WTC11 (cell line): ENCODE measurements around the gene MAGI3. TPM values are rescaled to one million over a fixed set of nuclear protein-coding genes. Genes with fewer than 3 reads are reported as not detected.

Experiments used
- ATAC-seq: fragments of 200-7000 bp; cut with Tn5 transposase; 2 replicates; pipeline ENCODE4 v1.10.0; 2021; ENCODE audit warnings: mild to moderate bottlenecking, moderate library complexity
- CTCF ChIA-PET: fragments of 300-600 bp; sonication (Branson Sonifier 250); formaldehyde crosslinking; loops from one replicate; lab custom pipeline; 2021; ENCODE audit warnings: antibody characterized with exemption; lab: Charles Lee
- POLR2A ChIA-PET: fragments of 350-600 bp; sonication (Branson Sonifier 250); formaldehyde crosslinking; loops from one replicate; lab custom pipeline; 2021; ENCODE audit warnings: antibody characterized with exemption; lab: Charles Lee
- DNase-seq: peaks from one replicate; pipeline ENCODE4 v3.0.0; 2021; ENCODE audit warnings: low spot score
- H3K27ac Mint-ChIP-seq: 2 replicates; pipeline ENCODE4 v1.8.0; 2021; ENCODE audit warnings: mixed read lengths
- H3K27me3 Mint-ChIP-seq: 2 replicates; pipeline ENCODE4 v1.8.0; 2021; ENCODE audit warnings: low read depth, mild to moderate bottlenecking, moderate library complexity, mixed read lengths
- H3K36me3 Mint-ChIP-seq: 2 replicates; pipeline ENCODE4 v1.8.0; 2021; ENCODE audit warnings: mixed read lengths
- H3K4me1 Mint-ChIP-seq: 2 replicates; pipeline ENCODE4 v1.8.0; 2022; ENCODE audit warnings: mixed read lengths
- H3K4me3 Mint-ChIP-seq: 2 replicates; pipeline ENCODE4 v1.8.0; 2021; ENCODE audit warnings: mild to moderate bottlenecking, moderate library complexity, mixed read lengths
- H3K9me3 Mint-ChIP-seq: 2 replicates; pipeline ENCODE4 v1.8.0; 2021; ENCODE audit warnings: mixed read lengths
- CREB1 ChIP-seq: sonication (generic); formaldehyde crosslinking; IDR thresholded peaks from 2 replicates; pipeline ENCODE4 v1.8.0; 2023; ENCODE audit warnings: mild to moderate bottlenecking, missing genetic modification reagents
- FOXP1 ChIP-seq: sonication (generic); formaldehyde crosslinking; IDR thresholded peaks from 2 replicates; pipeline ENCODE4 v1.8.0; 2022; ENCODE audit warnings: missing genetic modification reagents, mild to moderate bottlenecking, moderate library complexity, borderline replicate concordance
- GABPB1 ChIP-seq: sonication (generic); formaldehyde crosslinking; IDR thresholded peaks from 2 replicates; pipeline ENCODE4 v1.8.1; 2023; ENCODE audit warnings: mild to moderate bottlenecking, missing genetic modification reagents
- GTF2I ChIP-seq: fragments of 250-450 bp; sonication (Bioruptor Pico); conservative IDR thresholded peaks from 2 replicates; pipeline ENCODE4 v1.4.0; 2021; ENCODE audit warnings: mild to moderate bottlenecking
- HMGA2 ChIP-seq: fragments of 250-450 bp; sonication (Bioruptor Pico); IDR thresholded peaks from 2 replicates; pipeline ENCODE4 v1.4.0; 2021; ENCODE audit warnings: mild to moderate bottlenecking, moderate library complexity
- JAZF1 ChIP-seq: fragments of 250-450 bp; sonication (Bioruptor Pico); IDR thresholded peaks from 2 replicates; pipeline ENCODE4 v1.9.0; 2021; ENCODE audit warnings: moderate library complexity, mild to moderate bottlenecking, inconsistent platforms
- NFYB ChIP-seq: sonication (generic); formaldehyde crosslinking; conservative IDR thresholded peaks from 2 replicates; pipeline ENCODE4 v1.8.0; 2022; ENCODE audit warnings: low read depth, missing genetic modification reagents
- OVOL2 ChIP-seq: fragments of 250-450 bp; sonication (Bioruptor Pico); IDR thresholded peaks from 2 replicates; pipeline ENCODE4 v1.9.0; 2021; ENCODE audit warnings: mild to moderate bottlenecking, borderline replicate concordance
- SMAD4 ChIP-seq: sonication (generic); formaldehyde crosslinking; IDR thresholded peaks from 2 replicates; pipeline ENCODE4 v1.8.0; 2022; ENCODE audit warnings: mild to moderate bottlenecking, missing genetic modification reagents
- SOX15 ChIP-seq: fragments of 250-450 bp; sonication (Bioruptor Pico); IDR thresholded peaks from 2 replicates; pipeline ENCODE4 v1.9.0; 2021; ENCODE audit warnings: mild to moderate bottlenecking
- ZNF138 ChIP-seq: sonication (generic); formaldehyde crosslinking; conservative IDR thresholded peaks from 2 replicates; pipeline ENCODE4 v1.8.1; 2022; ENCODE audit warnings: mild to moderate bottlenecking, moderate library complexity, missing genetic modification reagents
- ZNF263 ChIP-seq: sonication (generic); formaldehyde crosslinking; IDR thresholded peaks from 2 replicates; pipeline ENCODE4 v1.8.1; 2022; ENCODE audit warnings: low read depth, mild to moderate bottlenecking, moderate library complexity, missing genetic modification reagents
- ZNF396 ChIP-seq: fragments of 250-450 bp; sonication (Bioruptor Pico); IDR thresholded peaks from 2 replicates; pipeline ENCODE4 v1.8.0; 2021; ENCODE audit warnings: mild to moderate bottlenecking, moderate library complexity, borderline replicate concordance
- total RNA-seq: library from RNA; stranded (reverse); gene quantifications from 3 replicates; pipeline ENCODE4 v1.2.3, GENCODE V29; 2021
- TF ChIP-seq, protein P1 (sequence below): fragments of 250-450 bp; sonication (Bioruptor Pico); IDR thresholded peaks from 2 replicates; pipeline ENCODE4 v1.9.0; 2021; ENCODE audit warnings: mild to moderate bottlenecking, borderline replicate concordance
- TF ChIP-seq, protein P2 (sequence below): sonication (generic); formaldehyde crosslinking; IDR thresholded peaks from 2 replicates; pipeline ENCODE4 v1.8.0; 2023; ENCODE audit warnings: missing genetic modification reagents, mild to moderate bottlenecking, borderline replicate concordance
- TF ChIP-seq, protein P3 (sequence below): fragments of 250-450 bp; sonication (Bioruptor Pico); IDR thresholded peaks from 2 replicates; pipeline ENCODE4 v1.9.0; 2021; ENCODE audit warnings: mild to moderate bottlenecking
- TF ChIP-seq, protein P4 (sequence below): sonication (generic); formaldehyde crosslinking; IDR thresholded peaks from 2 replicates; pipeline ENCODE4 v1.8.0; 2022; ENCODE audit warnings: mild to moderate bottlenecking, missing genetic modification reagents
- TF ChIP-seq, protein P5 (sequence below): sonication (generic); formaldehyde crosslinking; IDR thresholded peaks from 2 replicates; pipeline ENCODE4 v1.8.1; 2022; ENCODE audit warnings: low read depth, missing genetic modification reagents, borderline replicate concordance
- TF ChIP-seq, protein P6 (sequence below): fragments of 250-450 bp; sonication (Bioruptor Pico); IDR thresholded peaks from 2 replicates; pipeline ENCODE4 v1.8.0; 2021; ENCODE audit warnings: mild to moderate bottlenecking

Gene MAGI3
- total RNA-seq, 1 experiment from 2014 or later = 9.7 TPM

DNA sequence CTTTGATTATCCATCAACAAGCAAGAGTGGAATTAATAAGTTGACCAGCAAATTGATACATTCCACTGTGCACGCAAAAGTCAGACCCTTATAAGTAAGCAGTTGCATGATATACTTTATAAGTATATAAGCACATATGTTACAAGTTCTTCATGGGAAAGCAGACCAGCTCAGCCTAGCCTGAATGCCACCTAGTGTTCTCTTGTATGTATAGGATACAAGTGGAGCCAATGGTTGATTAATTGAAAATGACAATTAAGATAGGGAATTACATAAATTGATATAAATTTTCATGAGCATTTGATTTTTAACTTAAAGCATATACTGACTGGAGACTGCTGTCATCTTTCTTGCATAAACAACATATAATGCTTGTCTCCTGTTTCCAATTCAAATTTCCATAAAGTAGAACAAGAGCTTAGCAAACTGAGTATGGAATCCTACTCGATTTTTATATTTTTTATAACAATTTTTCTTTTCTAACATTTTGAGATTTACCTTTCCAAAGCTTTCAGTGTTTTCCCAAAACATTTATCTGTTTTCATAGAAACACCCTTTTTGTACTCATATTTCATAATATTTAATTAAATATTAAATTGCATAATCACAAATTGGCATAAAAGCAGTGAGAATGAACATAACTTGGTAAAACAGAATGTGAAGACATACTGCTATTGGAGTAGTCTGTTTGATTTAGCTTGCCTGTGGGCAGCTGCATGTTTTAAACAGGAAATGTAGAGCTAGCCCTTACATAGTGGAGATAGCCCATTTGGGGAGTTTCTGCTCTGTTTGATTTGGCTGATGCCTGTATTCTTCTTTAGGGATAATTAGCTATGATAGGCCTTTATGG, 62.8 kb downstream of the MAGI3 start (continued):
- TF ChIP-seq, protein P1, sequence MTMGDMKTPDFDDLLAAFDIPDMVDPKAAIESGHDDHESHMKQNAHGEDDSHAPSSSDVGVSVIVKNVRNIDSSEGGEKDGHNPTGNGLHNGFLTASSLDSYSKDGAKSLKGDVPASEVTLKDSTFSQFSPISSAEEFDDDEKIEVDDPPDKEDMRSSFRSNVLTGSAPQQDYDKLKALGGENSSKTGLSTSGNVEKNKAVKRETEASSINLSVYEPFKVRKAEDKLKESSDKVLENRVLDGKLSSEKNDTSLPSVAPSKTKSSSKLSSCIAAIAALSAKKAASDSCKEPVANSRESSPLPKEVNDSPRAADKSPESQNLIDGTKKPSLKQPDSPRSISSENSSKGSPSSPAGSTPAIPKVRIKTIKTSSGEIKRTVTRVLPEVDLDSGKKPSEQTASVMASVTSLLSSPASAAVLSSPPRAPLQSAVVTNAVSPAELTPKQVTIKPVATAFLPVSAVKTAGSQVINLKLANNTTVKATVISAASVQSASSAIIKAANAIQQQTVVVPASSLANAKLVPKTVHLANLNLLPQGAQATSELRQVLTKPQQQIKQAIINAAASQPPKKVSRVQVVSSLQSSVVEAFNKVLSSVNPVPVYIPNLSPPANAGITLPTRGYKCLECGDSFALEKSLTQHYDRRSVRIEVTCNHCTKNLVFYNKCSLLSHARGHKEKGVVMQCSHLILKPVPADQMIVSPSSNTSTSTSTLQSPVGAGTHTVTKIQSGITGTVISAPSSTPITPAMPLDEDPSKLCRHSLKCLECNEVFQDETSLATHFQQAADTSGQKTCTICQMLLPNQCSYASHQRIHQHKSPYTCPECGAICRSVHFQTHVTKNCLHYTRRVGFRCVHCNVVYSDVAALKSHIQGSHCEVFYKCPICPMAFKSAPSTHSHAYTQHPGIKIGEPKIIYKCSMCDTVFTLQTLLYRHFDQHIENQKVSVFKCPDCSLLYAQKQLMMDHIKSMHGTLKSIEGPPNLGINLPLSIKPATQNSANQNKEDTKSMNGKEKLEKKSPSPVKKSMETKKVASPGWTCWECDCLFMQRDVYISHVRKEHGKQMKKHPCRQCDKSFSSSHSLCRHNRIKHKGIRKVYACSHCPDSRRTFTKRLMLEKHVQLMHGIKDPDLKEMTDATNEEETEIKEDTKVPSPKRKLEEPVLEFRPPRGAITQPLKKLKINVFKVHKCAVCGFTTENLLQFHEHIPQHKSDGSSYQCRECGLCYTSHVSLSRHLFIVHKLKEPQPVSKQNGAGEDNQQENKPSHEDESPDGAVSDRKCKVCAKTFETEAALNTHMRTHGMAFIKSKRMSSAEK (CRISPR knock-in tag) = no peak
- TF ChIP-seq ZNF263 (CRISPR knock-in tag) (no peak), NFYB (CRISPR knock-in tag) (no peak), SOX15 (CRISPR knock-in tag) (no peak), FOXP1 (no peak)
- TF ChIP-seq, protein P2, sequence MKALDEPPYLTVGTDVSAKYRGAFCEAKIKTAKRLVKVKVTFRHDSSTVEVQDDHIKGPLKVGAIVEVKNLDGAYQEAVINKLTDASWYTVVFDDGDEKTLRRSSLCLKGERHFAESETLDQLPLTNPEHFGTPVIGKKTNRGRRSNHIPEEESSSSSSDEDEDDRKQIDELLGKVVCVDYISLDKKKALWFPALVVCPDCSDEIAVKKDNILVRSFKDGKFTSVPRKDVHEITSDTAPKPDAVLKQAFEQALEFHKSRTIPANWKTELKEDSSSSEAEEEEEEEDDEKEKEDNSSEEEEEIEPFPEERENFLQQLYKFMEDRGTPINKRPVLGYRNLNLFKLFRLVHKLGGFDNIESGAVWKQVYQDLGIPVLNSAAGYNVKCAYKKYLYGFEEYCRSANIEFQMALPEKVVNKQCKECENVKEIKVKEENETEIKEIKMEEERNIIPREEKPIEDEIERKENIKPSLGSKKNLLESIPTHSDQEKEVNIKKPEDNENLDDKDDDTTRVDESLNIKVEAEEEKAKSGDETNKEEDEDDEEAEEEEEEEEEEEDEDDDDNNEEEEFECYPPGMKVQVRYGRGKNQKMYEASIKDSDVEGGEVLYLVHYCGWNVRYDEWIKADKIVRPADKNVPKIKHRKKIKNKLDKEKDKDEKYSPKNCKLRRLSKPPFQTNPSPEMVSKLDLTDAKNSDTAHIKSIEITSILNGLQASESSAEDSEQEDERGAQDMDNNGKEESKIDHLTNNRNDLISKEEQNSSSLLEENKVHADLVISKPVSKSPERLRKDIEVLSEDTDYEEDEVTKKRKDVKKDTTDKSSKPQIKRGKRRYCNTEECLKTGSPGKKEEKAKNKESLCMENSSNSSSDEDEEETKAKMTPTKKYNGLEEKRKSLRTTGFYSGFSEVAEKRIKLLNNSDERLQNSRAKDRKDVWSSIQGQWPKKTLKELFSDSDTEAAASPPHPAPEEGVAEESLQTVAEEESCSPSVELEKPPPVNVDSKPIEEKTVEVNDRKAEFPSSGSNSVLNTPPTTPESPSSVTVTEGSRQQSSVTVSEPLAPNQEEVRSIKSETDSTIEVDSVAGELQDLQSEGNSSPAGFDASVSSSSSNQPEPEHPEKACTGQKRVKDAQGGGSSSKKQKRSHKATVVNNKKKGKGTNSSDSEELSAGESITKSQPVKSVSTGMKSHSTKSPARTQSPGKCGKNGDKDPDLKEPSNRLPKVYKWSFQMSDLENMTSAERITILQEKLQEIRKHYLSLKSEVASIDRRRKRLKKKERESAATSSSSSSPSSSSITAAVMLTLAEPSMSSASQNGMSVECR = no peak
- TF ChIP-seq, protein P3, sequence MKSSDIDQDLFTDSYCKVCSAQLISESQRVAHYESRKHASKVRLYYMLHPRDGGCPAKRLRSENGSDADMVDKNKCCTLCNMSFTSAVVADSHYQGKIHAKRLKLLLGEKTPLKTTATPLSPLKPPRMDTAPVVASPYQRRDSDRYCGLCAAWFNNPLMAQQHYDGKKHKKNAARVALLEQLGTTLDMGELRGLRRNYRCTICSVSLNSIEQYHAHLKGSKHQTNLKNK (CRISPR knock-in tag) = no peak

DNA sequence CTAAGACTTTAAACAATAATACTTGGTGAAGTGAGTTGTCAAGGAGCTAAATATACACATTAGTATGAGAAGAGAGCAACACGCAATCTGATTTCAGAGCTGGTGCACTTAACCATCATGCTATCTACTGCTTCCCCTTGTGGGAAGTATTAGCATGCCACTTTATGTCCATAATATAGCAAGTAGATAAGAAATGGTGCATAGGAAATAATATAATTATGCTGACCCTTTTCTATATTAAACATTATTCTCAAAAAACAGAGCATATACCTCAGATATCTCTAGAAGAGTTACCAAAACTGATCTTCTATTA, 63.4 kb downstream of the MAGI3 start:
- Mint-ChIP-seq H3K27me3 (no peaks in the 10 kb centered on the region), H3K4me3 (no peak overlapping the region), H3K4me1 (peaks cover 4% of the 10 kb centered on the region), H3K27ac (no peak overlapping the region), H3K9me3 (peaks cover 6% of the 10 kb centered on the region), H3K36me3 (no peaks in the 10 kb centered on the region)
- POLR2A ChIA-PET = no interaction called here
- ATAC-seq (no peak), DNase-seq (no peak)
- CTCF ChIA-PET = interaction anchor here (0.6 to 1.8 kb wide), 7 partner anchors 11 to 738 kb away, joined by 3 to 10 read pairs (median 3); partner anchors contain the start of gene PPM1J
- TF ChIP-seq JAZF1 (CRISPR knock-in tag) (no peak), GABPB1 (CRISPR knock-in tag) (no peak), OVOL2 (CRISPR knock-in tag) (no peak), GTF2I (no peak), SMAD4 (no peak), ZNF138 (CRISPR knock-in tag) (no peak), ZNF396 (CRISPR knock-in tag) (no peak), HMGA2 (no peak), CREB1 (CRISPR knock-in tag) (no peak)
- TF ChIP-seq, protein P4, sequence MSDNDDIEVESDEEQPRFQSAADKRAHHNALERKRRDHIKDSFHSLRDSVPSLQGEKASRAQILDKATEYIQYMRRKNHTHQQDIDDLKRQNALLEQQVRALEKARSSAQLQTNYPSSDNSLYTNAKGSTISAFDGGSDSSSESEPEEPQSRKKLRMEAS (CRISPR knock-in tag) = no peak
- TF ChIP-seq, protein P5, sequence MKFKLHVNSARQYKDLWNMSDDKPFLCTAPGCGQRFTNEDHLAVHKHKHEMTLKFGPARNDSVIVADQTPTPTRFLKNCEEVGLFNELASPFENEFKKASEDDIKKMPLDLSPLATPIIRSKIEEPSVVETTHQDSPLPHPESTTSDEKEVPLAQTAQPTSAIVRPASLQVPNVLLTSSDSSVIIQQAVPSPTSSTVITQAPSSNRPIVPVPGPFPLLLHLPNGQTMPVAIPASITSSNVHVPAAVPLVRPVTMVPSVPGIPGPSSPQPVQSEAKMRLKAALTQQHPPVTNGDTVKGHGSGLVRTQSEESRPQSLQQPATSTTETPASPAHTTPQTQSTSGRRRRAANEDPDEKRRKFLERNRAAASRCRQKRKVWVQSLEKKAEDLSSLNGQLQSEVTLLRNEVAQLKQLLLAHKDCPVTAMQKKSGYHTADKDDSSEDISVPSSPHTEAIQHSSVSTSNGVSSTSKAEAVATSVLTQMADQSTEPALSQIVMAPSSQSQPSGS (CRISPR knock-in tag) = no peak
- TF ChIP-seq, protein P6, sequence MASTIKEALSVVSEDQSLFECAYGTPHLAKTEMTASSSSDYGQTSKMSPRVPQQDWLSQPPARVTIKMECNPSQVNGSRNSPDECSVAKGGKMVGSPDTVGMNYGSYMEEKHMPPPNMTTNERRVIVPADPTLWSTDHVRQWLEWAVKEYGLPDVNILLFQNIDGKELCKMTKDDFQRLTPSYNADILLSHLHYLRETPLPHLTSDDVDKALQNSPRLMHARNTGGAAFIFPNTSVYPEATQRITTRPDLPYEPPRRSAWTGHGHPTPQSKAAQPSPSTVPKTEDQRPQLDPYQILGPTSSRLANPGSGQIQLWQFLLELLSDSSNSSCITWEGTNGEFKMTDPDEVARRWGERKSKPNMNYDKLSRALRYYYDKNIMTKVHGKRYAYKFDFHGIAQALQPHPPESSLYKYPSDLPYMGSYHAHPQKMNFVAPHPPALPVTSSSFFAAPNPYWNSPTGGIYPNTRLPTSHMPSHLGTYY = no peak
- TF ChIP-seq, protein P2 = no peak
